NCI-H2196 treated with DMSO at 0.1 percent for 48 hours (cell line): ENCODE data around the gene ITGBL1.
A peak's percentile ranks its signal among the peaks of the same experiment; 100 is the strongest.
"Not testable (repeated sequence)": the region's sequence is repeated elsewhere in the genome, so short reads cannot be mapped to it uniquely, and the experiment has no call there.

Source experiments
- DNase-seq: peaks from one replicate; lab custom pipeline; 2025; ENCODE audit not compliant: unreplicated experiment; lab: John Stamatoyannopoulos, UW

Gene ITGBL1

DNA sequence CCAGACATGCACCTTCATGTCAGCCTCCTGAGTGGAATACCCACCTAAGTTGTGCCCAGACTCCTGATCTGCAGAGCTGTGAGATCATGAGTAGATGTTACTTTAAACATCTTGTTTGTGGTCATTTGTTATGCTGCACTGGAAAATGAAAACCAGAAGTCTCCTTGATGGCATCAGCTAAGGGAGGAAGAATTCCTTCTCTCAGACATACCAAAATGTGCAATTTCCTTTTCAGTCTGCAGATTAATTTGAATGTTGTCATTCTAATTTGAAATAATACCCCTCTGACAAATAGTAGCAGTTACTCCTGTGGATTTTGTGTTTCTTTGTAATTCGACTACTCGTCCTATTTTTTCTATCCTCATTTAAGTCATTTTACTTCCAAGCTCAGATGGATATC lies 59.3 kb downstream of the ITGBL1 start:
- no peak for DNase-seq

DNA sequence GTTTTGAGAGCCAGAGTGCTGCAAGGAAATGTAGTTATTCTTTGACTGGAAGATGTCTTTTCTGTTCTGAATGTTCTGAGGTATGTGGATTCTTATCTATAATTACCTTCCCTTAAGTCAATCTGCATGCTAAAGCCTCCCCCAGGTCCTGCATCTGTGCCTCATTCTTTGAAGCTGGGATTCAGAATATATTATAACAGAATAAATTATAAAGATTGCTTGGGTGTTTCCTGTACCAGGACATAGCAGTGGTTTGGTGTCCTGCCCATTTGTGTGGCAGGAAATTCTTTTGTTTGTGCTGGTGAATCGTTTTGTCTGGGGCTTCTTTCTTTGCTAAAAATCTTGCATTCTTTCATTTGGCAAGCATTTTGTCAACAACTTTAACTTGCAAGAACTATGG lies 60.2 kb downstream of the ITGBL1 start:
- DNase-seq, result no peak

DNA sequence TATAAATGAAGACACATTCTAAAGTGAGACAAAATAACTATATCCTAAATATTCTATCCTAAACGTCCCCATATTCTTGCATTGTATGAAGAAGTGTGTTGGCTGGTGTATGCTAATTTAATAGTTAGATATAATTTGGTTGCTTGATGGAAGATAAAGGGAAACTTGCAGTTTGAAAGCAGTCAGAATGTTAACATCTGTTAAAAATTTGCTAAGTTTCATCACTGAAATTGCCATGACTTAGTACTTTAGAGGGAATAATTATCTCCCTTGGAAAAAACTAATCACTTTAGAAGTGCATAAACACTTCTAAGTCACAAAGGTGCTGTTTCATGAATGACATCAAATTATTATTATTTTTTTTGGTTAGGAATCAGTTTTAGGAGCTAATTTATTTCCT lies 61.6 kb downstream of the ITGBL1 start:
- no peak for DNase-seq

DNA sequence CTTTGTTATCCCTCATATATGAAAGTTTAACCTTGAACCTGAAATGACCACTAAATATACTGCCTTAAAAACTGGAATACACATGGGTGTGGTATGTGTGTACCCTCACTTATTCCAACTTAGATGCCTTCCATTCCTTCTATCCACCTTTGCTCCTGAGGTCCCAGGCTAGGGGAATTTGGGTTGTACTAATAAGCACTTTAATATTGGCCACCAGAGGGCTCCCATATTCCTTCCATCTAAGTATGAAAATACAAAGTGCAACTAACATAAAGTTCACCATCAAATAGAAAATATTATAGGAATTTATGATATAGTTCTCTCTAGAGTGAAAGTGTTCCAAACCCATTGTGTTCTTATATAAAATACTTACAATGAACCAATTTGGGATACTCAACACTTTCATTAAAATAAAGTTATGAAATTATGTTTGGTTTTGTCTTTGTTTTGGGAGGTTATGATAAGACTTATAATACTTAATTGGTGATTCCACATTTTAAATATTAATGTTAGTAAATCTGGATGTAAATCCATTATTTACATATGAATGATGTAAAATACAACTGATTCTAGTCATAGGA lies 62.3 kb downstream of the ITGBL1 start:
- DNase-seq, result peak; percentile 5

DNA sequence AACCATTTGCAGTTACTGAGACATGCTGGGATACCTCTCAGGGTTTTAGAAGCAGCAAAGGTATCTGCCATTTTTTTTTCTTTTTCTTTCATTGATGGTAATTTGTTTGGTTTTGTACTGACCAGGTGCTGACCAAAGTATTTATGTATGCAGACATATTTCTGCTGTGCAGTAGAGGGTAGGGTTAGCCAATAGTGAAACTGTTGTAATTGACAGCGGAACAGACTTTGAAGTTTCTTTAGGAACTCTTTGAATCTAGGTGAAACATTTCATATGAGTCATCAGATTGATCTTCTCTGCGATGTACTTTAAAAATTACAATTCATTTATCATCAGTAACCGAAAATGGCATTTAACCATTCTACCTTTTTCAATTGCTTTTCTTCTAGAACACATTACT lies 63.0 kb downstream of the ITGBL1 start:
- no peak for DNase-seq

DNA sequence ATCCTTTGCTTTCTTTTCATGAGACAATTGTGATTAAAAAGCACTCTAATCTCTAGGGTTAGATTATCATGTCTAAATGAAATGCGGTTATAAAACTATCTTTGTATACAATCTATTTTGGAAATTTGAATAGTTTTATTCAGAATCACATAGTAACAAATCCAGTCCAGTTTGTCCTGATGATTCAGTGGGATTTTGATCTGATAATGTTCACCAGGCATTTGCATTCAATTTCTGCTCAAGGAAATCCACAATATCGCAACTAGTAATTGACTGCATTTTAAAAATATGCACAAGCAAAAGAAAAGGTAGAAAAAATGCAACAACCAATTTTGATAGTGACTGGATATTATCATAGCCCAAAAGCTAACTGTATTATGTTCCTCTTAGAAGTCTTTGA lies 63.8 kb downstream of the ITGBL1 start:
- DNase-seq, result no peak

DNA sequence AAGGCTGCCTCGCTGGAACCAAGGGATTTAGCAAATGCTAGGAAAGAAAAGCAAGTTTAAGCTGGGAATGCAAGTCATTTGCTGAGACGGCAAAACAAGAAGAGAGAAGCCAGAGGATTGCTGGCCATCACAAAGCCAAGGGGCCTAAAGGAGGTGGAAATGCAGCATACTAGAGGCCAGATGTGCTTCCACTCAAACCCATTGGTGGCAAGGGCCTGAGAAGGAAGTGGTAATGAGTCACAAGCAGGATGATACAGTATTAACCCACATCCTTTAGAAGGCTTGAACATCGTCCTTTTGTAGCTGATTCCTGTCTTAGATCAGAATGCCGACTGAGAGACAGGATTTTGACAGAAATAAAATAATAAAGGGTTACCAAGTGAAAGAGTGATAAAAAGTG lies 68.2 kb downstream of the ITGBL1 start:
- DNase-seq, result no peak

DNA sequence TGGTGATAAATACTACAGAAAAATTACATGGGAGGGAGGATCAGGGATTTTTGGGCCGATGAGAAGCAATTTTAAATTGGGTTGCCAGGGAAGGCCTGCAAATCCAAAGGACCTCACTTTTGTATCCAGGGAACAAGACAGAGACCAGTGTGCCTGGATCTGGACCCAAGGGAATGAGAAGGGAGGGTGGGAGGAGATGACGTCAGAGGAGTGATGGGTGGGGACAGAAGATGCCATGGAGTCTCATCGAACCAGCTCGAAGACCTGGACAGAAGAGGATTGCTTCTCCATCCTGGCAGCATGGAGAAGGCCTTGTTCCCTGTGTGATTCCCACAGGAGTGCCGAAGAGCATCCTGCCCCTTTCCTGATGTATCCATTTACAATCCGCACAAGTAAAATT lies 68.9 kb downstream of the ITGBL1 start:
- no peak for DNase-seq

DNA sequence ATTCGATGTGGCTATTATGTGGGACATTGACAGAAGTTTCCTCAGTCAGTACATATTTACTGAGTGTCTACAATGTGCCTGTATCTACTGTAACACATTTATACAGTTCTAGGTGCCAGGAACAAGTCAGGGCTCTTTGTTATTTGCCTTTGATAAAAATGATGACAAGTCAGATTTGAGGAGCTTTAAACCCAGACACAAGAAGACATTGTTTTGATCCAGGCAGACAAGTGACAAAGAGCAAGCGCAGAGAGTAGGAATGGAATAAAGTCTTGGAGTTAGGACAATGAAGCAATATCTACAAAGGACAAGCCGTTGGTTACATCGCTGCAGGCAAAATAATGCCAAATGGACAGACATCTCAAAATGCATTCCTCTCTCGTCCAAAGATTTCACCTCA lies 70.1 kb downstream of the ITGBL1 start:
- no peak for DNase-seq

DNA sequence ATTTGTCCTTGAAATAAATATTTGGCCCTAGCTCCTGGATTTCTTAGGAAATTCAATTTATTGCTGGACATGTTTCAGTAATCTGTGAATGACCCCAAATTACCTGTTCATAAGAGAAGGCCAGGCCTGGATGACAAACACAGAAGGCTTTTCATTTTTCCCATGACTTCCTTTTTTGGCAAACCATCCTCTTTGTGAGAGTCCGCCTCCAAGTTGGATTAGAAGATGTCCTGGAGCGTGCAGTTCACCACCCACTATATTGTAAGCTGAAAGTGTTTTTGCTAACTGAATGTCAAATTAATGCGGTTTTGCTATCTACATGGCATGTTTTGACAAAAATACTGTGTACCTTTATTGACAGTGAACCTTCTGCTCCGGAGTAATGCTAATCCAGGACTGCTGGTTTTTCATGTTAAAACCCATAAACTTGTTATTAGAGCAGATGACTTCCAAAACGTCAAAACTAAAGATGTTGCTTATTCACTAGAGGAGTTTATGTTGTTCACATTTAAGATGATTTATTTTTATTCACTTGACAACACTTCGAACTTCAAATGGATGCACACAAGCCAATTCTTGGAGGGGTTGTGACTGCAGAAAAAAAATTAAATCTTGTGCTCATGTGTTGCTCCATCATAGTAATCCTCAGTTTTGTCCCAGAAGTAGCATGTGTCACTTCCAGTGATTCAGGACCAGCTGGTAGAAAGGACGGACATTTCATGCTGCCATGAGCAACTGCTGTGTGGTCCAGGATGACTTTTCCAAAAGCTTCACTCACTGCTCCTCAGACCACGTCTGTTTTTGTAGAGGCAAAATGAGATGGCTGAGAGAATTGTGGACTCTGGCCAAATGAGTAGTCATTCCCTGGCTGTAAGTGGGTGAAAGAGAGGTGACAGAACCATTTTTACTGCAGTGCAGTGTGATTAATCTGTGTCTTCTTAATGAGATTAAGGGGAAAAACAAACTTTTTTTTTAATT lies 71.0 kb downstream of the ITGBL1 start:
- no peak for DNase-seq

DNA sequence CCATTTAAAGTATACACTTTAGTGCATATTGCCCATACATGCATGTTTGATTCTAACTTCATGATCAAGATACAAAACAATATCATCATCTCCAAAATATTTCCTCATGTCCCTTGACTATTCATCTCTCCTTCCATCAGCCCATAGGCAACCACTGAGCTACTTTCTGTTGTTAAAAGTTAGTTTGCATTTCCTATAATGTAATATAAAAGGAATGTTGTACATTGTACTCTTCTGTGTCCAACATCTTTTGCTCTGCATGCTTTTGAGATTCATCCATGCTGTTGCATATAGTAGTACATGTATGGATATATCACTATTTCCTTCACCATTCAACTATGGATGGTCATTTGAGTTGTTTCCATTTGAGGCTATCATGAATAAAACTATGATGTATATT lies 74.7 kb downstream of the ITGBL1 start:
- DNase-seq, result no peak

DNA sequence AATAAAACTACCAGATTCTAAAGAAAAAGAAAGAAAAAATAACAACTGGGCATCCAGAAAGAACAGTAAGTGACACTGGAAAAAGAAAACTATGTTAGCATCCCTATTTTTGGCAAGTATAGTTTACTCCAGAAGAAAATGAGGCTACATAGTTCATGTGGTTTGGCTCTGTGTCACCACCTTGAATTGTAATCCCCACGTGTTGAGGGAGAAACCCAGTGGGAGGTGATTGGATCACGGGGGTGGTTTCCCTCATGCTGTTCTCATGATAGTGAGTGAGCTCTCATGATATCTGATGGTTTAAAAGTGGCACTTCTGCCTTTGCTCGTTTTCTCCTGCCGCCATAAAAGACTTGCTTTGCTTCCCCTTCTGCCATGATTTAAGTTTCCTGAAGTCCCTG lies 76.9 kb downstream of the ITGBL1 start:
- DNase-seq, result no peak

DNA sequence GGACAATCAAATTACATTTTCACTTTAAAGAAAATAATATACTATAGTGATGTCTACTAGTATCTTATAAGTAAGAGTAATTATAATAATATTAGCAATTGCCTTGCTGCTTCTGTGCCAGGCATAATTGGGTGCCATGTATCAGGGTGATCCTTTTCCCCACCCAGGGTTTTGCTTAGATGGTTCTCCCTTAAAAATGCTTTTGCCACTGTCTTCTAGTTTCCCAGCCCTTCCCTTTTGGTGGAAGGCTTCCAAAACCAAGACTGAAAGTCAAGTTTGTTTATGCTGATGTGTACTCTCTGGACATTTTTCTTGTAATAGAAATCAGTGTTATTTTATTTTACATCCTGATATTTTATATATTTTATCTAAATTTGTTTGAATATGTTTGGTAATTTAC lies 77.8 kb downstream of the ITGBL1 start:
- no peak for DNase-seq

DNA sequence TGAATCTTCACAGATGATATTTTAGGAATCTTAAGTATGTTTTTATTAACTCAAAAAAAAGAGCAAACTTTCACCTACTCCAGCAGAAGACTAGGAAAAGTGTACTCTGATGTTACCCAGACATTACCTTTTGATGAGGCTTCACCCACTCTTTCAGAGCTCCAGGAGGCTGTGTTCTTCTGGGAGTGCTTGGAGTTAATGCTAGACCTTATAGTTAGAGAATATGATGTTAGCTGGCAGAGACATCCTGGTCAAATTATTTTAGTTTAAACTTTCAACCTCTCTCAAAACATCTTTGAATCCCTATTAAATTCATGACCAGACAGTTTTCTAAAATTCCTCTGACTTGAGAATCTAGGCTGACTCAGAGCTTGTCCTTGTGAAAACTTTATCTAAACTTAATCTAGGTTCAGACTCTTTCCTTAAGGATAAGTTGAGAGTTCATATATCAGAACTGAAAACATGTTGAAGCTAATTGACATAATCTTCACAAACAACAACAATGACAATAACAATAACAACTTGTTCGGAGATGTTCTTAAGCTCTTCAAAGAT lies 82.8 kb downstream of the ITGBL1 start:
- DNase-seq, result no peak

DNA sequence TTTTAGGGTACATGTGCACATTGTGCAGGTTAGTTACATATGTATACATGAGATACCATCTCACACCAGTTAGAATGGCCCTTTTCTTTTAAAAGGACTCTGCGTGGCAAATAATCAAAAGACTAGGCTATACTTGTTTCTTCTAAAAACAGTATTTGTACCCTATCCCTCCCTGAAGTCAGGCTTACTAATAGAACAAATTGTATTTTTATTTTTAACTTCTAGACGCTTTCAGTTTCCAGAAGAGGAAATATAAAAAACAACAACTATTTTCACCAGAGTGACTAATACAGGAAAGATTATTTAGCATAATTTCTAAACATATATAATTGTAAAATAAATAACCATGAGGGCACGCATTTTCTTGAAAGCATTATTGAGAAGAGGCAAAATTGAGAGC lies 83.6 kb downstream of the ITGBL1 start:
- no peak for DNase-seq

DNA sequence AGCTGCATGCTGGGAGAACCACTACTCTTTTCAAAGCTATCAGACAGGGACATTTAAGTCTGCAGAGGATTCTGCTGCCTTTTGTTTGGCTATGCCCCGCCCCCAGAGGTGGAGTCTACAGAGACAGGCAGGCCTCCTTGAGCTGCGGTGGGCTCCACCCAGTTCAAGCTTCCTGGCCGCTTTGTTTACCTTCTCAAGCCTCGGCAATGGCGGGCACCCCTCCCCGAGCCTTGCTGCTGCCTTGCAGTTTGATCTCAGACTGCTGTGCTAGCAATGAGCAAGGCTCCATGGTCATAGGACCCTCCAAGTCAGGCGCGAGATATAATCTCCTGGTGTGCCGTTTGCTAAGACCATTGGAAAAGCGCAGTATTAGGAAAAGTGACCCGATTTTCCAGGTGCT lies 92.1 kb downstream of the ITGBL1 start:
- not testable (repeated sequence) for DNase-seq

DNA sequence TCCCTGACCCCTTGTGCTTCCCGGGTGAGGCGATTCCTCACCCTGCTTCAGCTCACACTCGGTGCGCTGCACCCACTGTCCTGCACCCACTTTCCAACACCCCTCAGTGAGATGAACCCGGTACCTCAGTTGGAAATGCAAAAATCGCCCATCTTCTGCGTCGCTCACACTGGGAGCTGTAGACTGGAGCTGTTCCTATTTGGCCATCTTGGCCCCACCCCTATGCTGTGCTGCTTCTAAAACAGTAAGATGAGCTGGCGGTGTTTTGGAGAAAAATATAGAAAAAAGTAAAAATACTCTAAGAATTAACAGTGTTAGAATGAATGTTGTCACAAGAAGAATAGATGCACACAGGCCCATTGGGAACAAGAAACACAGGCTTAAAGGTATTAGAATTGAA lies 92.5 kb downstream of the ITGBL1 start:
- no peak for DNase-seq

DNA sequence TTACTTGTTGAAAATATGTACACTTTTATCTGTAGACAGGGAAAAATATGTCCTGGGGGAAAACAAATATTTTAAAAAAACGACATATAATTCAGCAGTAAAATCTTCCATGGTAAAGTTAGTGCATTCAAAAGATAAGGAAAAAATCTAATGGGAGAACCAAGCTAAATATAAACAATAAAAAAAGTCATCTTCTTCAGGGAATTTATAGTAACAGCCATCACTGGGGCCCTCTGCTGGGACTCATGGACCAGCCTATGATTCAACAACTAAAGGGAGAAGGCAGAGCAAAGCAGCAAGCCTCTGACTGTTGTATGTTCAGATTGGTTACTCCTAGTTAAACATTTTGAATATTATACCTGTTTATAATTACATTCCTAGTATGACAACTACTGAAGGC lies 93.0 kb downstream of the ITGBL1 start:
- no peak for DNase-seq

DNA sequence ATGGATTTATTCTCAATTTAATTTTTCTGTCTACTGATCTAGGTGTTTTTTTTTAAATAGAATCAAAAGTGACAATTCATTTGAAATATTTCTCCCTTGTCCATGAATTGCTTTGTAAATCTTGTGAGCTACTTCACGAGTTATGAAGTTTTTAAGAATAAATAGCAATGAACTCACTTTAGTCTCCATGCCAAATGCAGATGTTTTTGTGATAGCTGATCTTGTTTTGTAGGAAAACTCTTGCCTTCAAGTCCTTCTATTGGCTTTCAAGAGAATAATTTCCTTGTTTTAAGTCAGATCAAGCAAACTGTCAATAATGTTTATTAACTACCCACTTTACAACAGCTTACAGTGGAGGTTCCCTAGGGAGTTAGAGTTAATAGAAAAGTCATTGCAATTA lies 99.8 kb downstream of the ITGBL1 start:
- no peak for DNase-seq

DNA sequence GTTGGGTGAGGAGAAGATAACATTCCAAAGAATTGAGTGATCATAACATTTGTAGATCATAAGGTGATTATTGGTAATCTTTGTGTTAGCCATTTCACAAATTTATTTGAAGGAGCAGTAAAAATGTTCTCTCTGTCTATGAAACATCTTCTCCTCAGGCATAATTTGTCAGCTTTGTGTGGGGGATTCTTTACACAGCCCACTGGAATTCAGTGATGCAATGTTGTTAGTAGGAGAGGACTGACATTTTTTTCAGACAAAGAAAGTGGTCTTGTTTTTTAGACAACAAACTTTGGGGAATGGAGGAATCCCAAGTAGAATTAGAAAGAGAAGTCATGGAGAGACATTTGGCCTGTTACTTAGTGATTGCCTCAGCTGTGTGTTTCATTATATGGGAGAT lies 100.3 kb downstream of the ITGBL1 start:
- DNase-seq, result no peak

DNA sequence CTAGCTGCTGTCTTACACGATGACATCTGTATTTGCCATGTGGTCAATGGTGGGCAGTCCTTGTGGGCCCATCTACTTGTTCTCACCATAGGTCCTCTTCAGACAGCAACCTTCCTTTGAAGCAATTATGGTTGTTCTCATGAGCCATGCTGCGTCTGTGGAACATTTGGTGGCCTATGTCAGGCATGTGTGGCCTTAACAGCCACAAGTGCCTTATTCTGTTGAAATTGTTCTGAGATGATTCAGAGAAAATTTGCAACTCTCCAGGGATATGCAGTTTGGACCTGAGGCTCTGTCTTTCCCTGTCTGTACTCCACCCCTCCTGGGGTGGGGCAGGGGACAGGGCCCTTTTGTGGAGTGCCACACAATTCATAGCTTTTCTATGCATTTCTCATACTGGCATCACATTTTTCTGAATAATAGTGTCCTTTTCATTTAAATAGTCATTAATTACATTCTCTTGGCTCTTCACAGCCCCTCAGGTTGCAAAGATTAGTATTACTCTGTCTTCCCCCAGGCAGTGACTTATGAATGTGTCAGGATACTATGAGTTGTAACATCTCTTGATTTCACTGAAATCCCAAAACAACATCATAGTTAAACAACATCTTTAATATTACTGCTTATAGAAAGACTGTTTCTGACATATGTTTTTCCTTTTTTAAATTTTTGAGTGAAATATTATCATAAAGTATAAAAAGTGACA lies 102.1 kb downstream of the ITGBL1 start:
- DNase-seq, result no peak

DNA sequence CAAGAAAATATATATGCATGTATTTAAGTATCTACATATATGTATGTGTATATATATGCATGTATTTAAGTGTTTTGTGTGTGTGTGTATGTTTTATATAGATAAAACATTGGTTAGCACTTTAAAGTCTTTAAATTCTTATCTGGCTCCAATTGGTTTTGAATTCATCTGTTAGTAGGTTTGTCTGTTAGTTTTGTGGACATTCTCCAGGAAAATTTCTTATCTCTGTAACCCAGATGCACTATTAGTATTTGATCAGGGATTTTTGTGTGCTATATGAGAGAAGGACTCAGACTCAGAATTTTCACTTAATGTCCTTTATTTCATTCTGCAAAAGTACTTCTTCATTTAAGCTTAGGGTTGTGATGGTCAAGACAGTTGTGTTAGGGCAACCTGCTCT lies 103.1 kb downstream of the ITGBL1 start:
- DNase-seq, result no peak
